Kidney (tissue), 14 donors: Measurements from ENCODE around the gene XPO1. TPM values are rescaled to one million over a fixed set of nuclear protein-coding genes. Genes with fewer than 3 reads are reported as not detected.

Experiments used
- DNase-seq, 5 donors: peaks; one replicate each; pipeline ENCODE4 v3.0.0-alpha.2; 2013 to 2020
- FAIRE-seq: peaks from 2 replicates; lab custom pipeline; 2012; peaks lifted over from hg19 to GRCh38; lab: Jason Lieb, UNC
- H3K27ac ChIP-seq, 2 donors: one replicate each; pipeline ENCODE4 v1.7.0; 2013; ENCODE audit warnings: low read depth in 2 of 2, low read length in 2 of 2, inconsistent platforms in 1 of 2
- H3K27me3 ChIP-seq: one replicate; pipeline ENCODE4 v1.7.1; 2013; ENCODE audit warnings: low read length, inconsistent platforms; ENCODE audit not compliant: control insufficient read depth, insufficient read depth
- H3K36me3 ChIP-seq, 3 donors: one replicate each; pipeline versions ENCODE4 v1.7.0 to v1.7.1; 2013; ENCODE audit warnings: low read length in 3 of 3, control low read depth in 1 of 3, inconsistent platforms in 1 of 3; ENCODE audit not compliant: insufficient read depth in 3 of 3, control insufficient read depth in 2 of 3
- H3K4me1 ChIP-seq, 3 donors: one replicate each; pipeline versions ENCODE4 v1.7.0 to v1.7.1; 2013; ENCODE audit warnings: low read length in 3 of 3, inconsistent platforms in 1 of 3, low read depth in 1 of 3; ENCODE audit not compliant: control insufficient read depth in 2 of 3, insufficient read depth in 2 of 3
- H3K4me3 ChIP-seq, 3 donors: one replicate each; pipeline versions ENCODE4 v1.7.0 to v1.8.1; 2013; ENCODE audit warnings: low read length in 3 of 3, control low read depth in 1 of 3, inconsistent platforms in 1 of 3
- H3K9ac ChIP-seq, 3 donors: one replicate each; pipeline versions ENCODE4 v1.7.0 to v1.7.1; 2013; ENCODE audit warnings: low read length in 3 of 3, control low read depth in 1 of 3, inconsistent platforms in 1 of 3
- H3K9me3 ChIP-seq, 3 donors: one replicate each; pipeline versions ENCODE4 v1.7.0 to v1.7.1; 2013; ENCODE audit warnings: low read length in 3 of 3, control low read depth in 1 of 3, inconsistent platforms in 1 of 3; ENCODE audit not compliant: control insufficient read depth in 2 of 3, insufficient read depth in 1 of 3
- intact Hi-C: fragments of 100-400 bp; cut with DNase I; formaldehyde crosslinking; loops from one replicate; pipeline ENCODE4 v1.11.1; 2022
- polyA plus RNA-seq: library from polyadenylated mRNA; stranded (reverse); fragments of 350-450 nt; fragmentation: Illumina TruSeq; extraction: RNeasy Lipid Tissue Mini Kit (QIAGEN cat#74804); gene quantifications from one replicate; pipeline ENCODE4 v1.2.3, GENCODE V29; 2014; ENCODE audit warnings: low read depth, low replicate concordance; ENCODE audit not compliant: insufficient read depth
- total RNA-seq: library from RNA; stranded (reverse); fragmentation: NEBNext Ultra II Directional; extraction: Animal tissue kit (Norgen Biotek cat#: 25700); gene quantifications from one replicate; pipeline ENCODE4 v1.2.1, GENCODE V29; 2021
- TF ChIP-seq, protein P1 (sequence below): IDR thresholded peaks from 3 replicates; pipeline ENCODE4 v1.5.1; 2012; ENCODE audit warnings: mild to moderate bottlenecking, moderate library complexity, borderline replicate concordance; ENCODE audit not compliant: insufficient read depth; ENCODE audit errors: extremely low read depth
- donor health status: control.
- donor health status: control.
- donor health status: control.
- donor health status: control.
- donor health status: control.
- donor health status: DM: yes; HTN: yes; CAD: no.
- donor health status: Normal renal cell carcinoma (clear cell type).

The XPO1 gene
- total and polyA plus RNA-seq, 2 donors from 2014 or later: 37.8 to 117 TPM

DNA sequence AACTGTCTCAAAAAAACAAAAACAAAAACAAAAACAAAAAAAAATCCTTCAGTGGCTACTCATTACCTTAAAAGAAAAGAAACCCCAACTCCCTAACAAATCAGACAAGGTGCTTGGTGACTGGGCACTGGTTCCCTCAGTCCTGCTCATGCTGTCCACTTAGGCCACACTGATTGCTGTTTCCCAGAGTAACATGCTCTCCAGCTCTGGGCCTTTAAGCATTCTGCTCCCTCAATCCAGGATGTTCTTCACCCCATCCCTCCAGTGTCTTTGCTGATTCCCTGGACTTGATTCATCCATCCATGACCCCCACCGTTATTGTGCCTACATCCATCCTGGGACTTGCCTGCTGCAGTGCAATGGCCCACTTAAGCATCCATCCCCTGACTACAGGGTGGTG lies 16.4 kb upstream of the XPO1 start:
- H3K27ac ChIP-seq: no peak overlapping the region
- intact Hi-C loops: no loop called here
- FAIRE-seq: no peak

DNA sequence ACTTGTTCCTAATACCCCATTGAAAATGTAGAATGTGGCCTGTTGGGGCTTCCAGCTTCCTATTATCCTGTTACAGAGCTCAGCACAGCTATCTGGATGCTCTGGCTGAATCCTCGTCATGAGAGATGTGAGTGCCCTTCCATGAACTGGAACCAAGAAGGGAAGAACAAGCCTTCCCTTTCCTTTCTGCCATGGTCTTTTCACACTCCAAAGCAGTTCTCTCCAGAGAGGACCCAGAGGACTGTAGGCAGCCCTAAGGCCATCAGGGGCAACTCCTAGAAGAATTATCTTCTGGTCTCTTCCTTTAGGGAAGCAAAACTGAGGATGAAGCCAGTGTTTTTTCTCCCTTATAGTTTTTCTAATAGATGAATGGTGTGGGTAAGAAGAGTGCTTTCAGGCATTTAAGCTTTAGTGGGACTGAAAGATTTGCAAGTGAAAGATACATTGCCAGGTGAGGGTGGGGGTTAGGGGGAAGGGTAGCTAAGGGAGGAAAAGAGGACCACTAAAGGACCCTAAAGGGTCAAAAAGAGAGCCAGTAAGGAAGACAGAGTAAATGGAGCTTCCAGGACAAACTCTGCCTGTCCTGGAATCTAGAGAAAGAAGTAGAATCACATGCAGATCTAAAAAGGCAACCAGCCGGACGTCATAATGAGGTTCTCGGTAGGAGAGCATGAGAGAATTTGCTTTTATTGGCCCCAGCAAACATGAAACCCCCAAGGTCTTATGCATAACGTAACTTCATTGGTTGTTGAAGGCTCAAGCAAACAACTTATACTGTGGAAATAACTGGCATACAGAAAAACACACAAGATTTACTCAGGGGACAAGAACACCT lies 12.4 kb upstream of the XPO1 start:
- no peak for FAIRE-seq
- TF ChIP-seq, protein P1, sequence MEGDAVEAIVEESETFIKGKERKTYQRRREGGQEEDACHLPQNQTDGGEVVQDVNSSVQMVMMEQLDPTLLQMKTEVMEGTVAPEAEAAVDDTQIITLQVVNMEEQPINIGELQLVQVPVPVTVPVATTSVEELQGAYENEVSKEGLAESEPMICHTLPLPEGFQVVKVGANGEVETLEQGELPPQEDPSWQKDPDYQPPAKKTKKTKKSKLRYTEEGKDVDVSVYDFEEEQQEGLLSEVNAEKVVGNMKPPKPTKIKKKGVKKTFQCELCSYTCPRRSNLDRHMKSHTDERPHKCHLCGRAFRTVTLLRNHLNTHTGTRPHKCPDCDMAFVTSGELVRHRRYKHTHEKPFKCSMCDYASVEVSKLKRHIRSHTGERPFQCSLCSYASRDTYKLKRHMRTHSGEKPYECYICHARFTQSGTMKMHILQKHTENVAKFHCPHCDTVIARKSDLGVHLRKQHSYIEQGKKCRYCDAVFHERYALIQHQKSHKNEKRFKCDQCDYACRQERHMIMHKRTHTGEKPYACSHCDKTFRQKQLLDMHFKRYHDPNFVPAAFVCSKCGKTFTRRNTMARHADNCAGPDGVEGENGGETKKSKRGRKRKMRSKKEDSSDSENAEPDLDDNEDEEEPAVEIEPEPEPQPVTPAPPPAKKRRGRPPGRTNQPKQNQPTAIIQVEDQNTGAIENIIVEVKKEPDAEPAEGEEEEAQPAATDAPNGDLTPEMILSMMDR: no peak
- Histone ChIP-seq H3K27me3 (no peaks in the 10 kb centered on the region), H3K4me3 (no peak overlapping the region), H3K4me1 (no peaks in the 10 kb centered on the region), H3K9ac (no peak overlapping the region), H3K9me3 (no peaks in the 10 kb centered on the region), H3K36me3 (no peaks in the 10 kb centered on the region), H3K27ac (no peak overlapping the region)
- no peak for DNase-seq
- intact Hi-C loops: no loop called here

More for the DNA sequence above, 16.4 kb upstream of the XPO1 start:
- Histone ChIP-seq H3K36me3 (no peaks in the 10 kb centered on the region), H3K4me1 (no peaks in the 10 kb centered on the region), H3K9ac (no peak overlapping the region), H3K9me3 (no peaks in the 10 kb centered on the region), H3K4me3 (no peak overlapping the region), H3K27me3 (no peaks in the 10 kb centered on the region)
- TF ChIP-seq, protein P1: no peak
- no peak for DNase-seq

DNA sequence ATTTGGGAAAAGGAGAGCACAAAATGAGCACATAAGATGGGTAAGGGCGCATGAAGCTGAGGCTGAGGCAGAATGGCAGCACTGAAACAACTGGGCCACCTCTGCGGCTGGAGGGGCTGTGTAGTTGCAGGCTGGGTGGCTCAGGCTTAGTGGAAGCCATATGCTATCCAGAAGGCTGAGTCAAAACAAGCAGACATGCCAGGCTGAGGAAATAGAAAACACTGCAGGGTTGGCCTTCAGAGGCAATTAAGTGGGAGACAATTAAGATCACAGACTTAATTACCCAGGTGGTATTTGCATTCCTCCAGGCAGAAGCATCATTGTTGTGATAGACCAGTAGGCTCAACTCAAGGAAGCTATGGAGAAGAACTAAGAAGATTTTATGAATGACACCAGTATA lies 11.4 kb upstream of the XPO1 start:
- no peak for FAIRE-seq
- no peak overlapping the region for H3K4me3 ChIP-seq
- H3K4me1 ChIP-seq: no peaks in the 10 kb centered on the region
- TF ChIP-seq, protein P1: no peak
- no peak overlapping the region for H3K27ac ChIP-seq
- no peak for DNase-seq
- no peak overlapping the region for H3K9ac ChIP-seq
- intact Hi-C loops: no loop called here
- no peaks in the 10 kb centered on the region for H3K36me3 ChIP-seq
- no peaks in the 10 kb centered on the region for H3K9me3 ChIP-seq
- no peaks in the 10 kb centered on the region for H3K27me3 ChIP-seq
